Measurements from ENCODE around the gene CYBB.
"Not testable (repeated sequence)": the region's sequence is repeated elsewhere in the genome, so short reads cannot be mapped to it uniquely, and the experiment has no call there.

The CYBB gene

GRCh38 chrX:37779857-37780256 is at the start of gene CYBB:
CYBB (plus strand) TSS chrX:37780059; CDS start chrX:37780078, 19 bp downstream.
- no peak for DNase-seq (ENCODE audit: low read depth in 2 of 2, low spot score in 1 of 2)

GRCh38 chrX:37745354-37745753 is 34.5 kb upstream of the CYBB start:
- peak; percentile 32 to 50 for DNase-seq (ENCODE audit: low read depth in 2 of 2, low spot score in 1 of 2)

- DNase-seq (ENCODE audit: low read depth in 2 of 2, low spot score in 1 of 2), result no peak
Observed at GRCh38 chrX:37745835-37746217, 34.0 kb upstream of the CYBB start.

GRCh38 chrX:37746218-37746941 is 33.5 kb upstream of the CYBB start:
- no peak for DNase-seq (ENCODE audit: low read depth in 2 of 2, low spot score in 1 of 2)

- no peak for DNase-seq (ENCODE audit: low read depth in 2 of 2, low spot score in 1 of 2)
Observed at GRCh38 chrX:37746951-37747350, 32.9 kb upstream of the CYBB start.

GRCh38 chrX:37752281-37752680 is 27.6 kb upstream of the CYBB start:
- no peak for DNase-seq (ENCODE audit: low read depth in 2 of 2, low spot score in 1 of 2)

- no peak for DNase-seq (ENCODE audit: low read depth in 2 of 2, low spot score in 1 of 2)
Observed at GRCh38 chrX:37752936-37753335, 26.9 kb upstream of the CYBB start.

- DNase-seq (ENCODE audit: low read depth in 2 of 2, low spot score in 1 of 2), result no peak
Observed at GRCh38 chrX:37753384-37753783, 26.5 kb upstream of the CYBB start.

- DNase-seq (ENCODE audit: low read depth in 2 of 2, low spot score in 1 of 2), result no peak
Observed at GRCh38 chrX:37754516-37754915, 25.3 kb upstream of the CYBB start.

GRCh38 chrX:37755025-37755424 is 24.8 kb upstream of the CYBB start:
- DNase-seq (ENCODE audit: low read depth in 2 of 2, low spot score in 1 of 2), result no peak

GRCh38 chrX:37757082-37757481 is 22.8 kb upstream of the CYBB start:
- no peak for DNase-seq (ENCODE audit: low read depth in 2 of 2, low spot score in 1 of 2)

GRCh38 chrX:37759351-37759750 is 20.5 kb upstream of the CYBB start:
- no peak for DNase-seq (ENCODE audit: low read depth in 2 of 2, low spot score in 1 of 2)

GRCh38 chrX:37759878-37760418 is 19.9 kb upstream of the CYBB start:
- no peak for DNase-seq (ENCODE audit: low read depth in 2 of 2, low spot score in 1 of 2)

GRCh38 chrX:37763400-37763799 is 16.5 kb upstream of the CYBB start:
- no peak for DNase-seq (ENCODE audit: low read depth in 2 of 2, low spot score in 1 of 2)

GRCh38 chrX:37765507-37765906 is 14.4 kb upstream of the CYBB start:
- no peak for DNase-seq (ENCODE audit: low read depth in 2 of 2, low spot score in 1 of 2)

GRCh38 chrX:37767430-37767829 is 12.4 kb upstream of the CYBB start:
- DNase-seq (ENCODE audit: low read depth in 2 of 2, low spot score in 1 of 2), result no peak

GRCh38 chrX:37768866-37769265 is 11.0 kb upstream of the CYBB start:
- DNase-seq (ENCODE audit: low read depth in 2 of 2, low spot score in 1 of 2), result not testable (repeated sequence)

GRCh38 chrX:37776283-37776986 is 3.4 kb upstream of the CYBB start:
- DNase-seq (ENCODE audit: low read depth in 2 of 2, low spot score in 1 of 2), result no peak

GRCh38 chrX:37776987-37777325 is 2.9 kb upstream of the CYBB start:
- no peak for DNase-seq (ENCODE audit: low read depth in 2 of 2, low spot score in 1 of 2)

- no peak for DNase-seq (ENCODE audit: low read depth in 2 of 2, low spot score in 1 of 2)
Observed at GRCh38 chrX:37781081-37781480, 1.2 kb downstream of the CYBB start.

- DNase-seq (ENCODE audit: low read depth in 2 of 2, low spot score in 1 of 2), result no peak
Observed at GRCh38 chrX:37781814-37782213, 2.0 kb downstream of the CYBB start.

- DNase-seq (ENCODE audit: low read depth in 2 of 2, low spot score in 1 of 2), result no peak
Observed at GRCh38 chrX:37782359-37782758, 2.5 kb downstream of the CYBB start.

- DNase-seq (ENCODE audit: low read depth in 2 of 2, low spot score in 1 of 2), result no peak
Observed at GRCh38 chrX:37783305-37783704, 3.4 kb downstream of the CYBB start.
